Measurements from ENCODE around the gene TMEM109. TPM values are rescaled to one million over a fixed set of nuclear protein-coding genes. Genes with fewer than 3 reads are reported as not detected.

The TMEM109 gene
- total RNA-seq, 2 experiments from 2014 or later: 106 to 121 TPM

DNA sequence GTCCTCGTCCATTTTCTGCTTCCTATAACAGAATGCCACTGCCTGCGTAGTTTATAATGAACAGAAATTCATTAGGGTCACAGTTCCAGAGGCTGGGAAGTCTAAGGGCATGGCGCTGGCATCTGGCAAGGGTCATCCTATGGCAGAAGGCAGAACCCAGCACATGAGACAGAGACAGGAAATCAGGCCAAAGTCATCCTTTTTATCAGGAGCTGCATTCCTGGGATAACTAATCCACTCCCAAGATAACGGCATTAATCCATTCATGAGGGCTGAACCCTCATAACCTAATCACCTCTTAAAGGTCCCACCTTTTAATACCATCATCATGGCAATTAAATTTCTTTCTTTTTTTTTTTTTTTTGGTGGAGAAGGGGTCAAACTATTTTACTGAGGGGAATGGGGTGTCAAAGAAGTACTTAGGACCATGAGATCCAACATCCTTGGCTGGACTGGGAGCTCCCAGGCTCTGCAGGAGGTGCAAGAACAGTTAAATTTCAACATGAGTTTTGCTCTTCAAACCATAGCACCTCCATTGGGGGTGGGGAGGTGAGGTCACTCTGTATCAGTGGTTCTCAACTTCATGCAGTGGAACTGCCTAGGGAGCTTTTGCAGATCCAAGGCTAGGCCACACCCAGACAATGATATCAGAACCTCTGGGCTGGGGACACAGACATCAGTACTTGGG is 4.4 kb downstream of the TMEM109 start:
- no peak for DNase-seq
- ATAC-seq: no peak
- H3K27me3 Mint-ChIP-seq: peaks cover 3% of the 10 kb centered on the region
- H3K27ac Mint-ChIP-seq: no peak overlapping the region
- peaks cover 36% of the 10 kb centered on the region for H3K36me3 Mint-ChIP-seq
- H3K4me1 Mint-ChIP-seq: peaks cover 18% of the 10 kb centered on the region
- CTCF ChIA-PET: interaction anchor here (0.7 to 1.1 kb wide), 5 partner anchors 12 to 352 kb away, joined by 3 to 5 read pairs (median 4); partner anchors contain the start of gene PRPF19
- no peaks in the 10 kb centered on the region for H3K9me3 Mint-ChIP-seq (ENCODE audit: low read depth)
- H3K4me3 Mint-ChIP-seq: no peak overlapping the region

GRCh38 chr11:60918939-60919265 is 4.9 kb downstream of the TMEM109 start:
- Mint-ChIP-seq H3K4me1 (peaks cover 16% of the 10 kb centered on the region), H3K36me3 (peaks cover 38% of the 10 kb centered on the region), H3K27me3 (peaks cover 4% of the 10 kb centered on the region), H3K4me3 (no peak overlapping the region), H3K27ac (no peak overlapping the region), H3K9me3 (ENCODE audit: low read depth) (no peaks in the 10 kb centered on the region)
- ATAC-seq (no peak), DNase-seq (no peak)
- CTCF ChIA-PET: interaction anchor here (0.7 to 1.0 kb wide), 4 partner anchors 20 to 352 kb away, joined by 3 to 5 read pairs (median 4); no protein-coding TSS in a partner anchor

DNA sequence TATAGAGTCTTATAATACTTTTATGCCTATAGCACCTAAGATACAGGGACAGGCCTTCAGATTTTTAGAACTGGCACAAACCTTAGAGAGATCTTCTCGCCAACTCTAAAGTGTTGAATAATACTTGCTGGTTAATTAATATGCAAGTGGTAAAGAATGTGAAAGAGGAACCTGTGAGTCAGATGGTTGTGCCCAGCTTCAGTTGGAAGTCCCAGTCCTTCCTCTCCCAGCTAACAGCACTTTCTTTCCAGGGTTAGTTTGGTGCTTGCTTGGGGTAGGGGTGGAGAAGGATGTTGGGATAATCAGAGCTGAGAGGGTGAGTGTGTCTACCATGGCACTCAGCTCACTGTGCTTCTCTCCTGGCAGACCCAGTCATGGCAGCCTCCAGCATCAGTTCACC is 5.4 kb downstream of the TMEM109 start:
- Mint-ChIP-seq H3K27ac (no peak overlapping the region), H3K27me3 (peaks cover 8% of the 10 kb centered on the region), H3K4me1 (peaks cover 17% of the 10 kb centered on the region), H3K4me3 (no peak overlapping the region), H3K9me3 (ENCODE audit: low read depth) (no peaks in the 10 kb centered on the region), H3K36me3 (peaks cover 36% of the 10 kb centered on the region)
- ATAC-seq (no peak), DNase-seq (no peak)
- CTCF ChIA-PET: interaction anchor here (0.8 to 1.6 kb wide), 4 partner anchors 20 to 351 kb away, joined by 3 to 4 read pairs (median 4); no protein-coding TSS in a partner anchor

DNA sequence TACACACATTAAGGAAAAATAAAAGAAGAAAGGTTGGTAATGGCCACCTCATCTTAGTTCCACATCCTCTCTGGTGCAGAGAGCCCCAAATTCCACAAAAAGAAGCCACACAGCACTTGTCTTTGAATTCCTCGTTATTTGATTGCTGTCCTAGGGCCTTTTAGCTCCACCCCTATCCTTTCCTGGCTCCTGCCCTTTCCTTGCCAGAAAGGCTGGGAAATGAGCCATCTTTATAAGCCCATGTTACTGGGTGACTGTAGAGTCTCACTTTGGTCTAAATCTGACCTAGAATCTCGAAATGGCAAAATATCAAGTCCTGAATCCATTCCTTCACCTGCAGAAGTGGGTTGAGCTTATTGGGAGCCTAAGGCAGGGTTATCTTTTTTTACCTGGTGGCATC is 6.0 kb downstream of the TMEM109 start:
- Mint-ChIP-seq H3K27ac (no peak overlapping the region), H3K4me1 (peaks cover 20% of the 10 kb centered on the region), H3K36me3 (peaks cover 36% of the 10 kb centered on the region), H3K9me3 (ENCODE audit: low read depth) (no peaks in the 10 kb centered on the region), H3K27me3 (peaks cover 9% of the 10 kb centered on the region), H3K4me3 (no peak overlapping the region)
- CTCF ChIA-PET: interaction anchor here (1.6 kb wide), 1 partner anchor 267 kb away, joined by 4 read pairs; no protein-coding TSS in a partner anchor
- ATAC-seq: no peak
- DNase-seq: no peak

GRCh38 chr11:60921259-60921658 is 7.3 kb downstream of the TMEM109 start:
- no peak for ATAC-seq
- peaks cover 19% of the 10 kb centered on the region for H3K4me1 Mint-ChIP-seq
- H3K36me3 Mint-ChIP-seq: peaks cover 34% of the 10 kb centered on the region
- no peak overlapping the region for H3K27ac Mint-ChIP-seq
- CTCF ChIA-PET: no interaction called here
- H3K27me3 Mint-ChIP-seq: peaks cover 22% of the 10 kb centered on the region
- no peak for DNase-seq
- no peaks in the 10 kb centered on the region for H3K9me3 Mint-ChIP-seq (ENCODE audit: low read depth)
- H3K4me3 Mint-ChIP-seq: no peak overlapping the region

DNA sequence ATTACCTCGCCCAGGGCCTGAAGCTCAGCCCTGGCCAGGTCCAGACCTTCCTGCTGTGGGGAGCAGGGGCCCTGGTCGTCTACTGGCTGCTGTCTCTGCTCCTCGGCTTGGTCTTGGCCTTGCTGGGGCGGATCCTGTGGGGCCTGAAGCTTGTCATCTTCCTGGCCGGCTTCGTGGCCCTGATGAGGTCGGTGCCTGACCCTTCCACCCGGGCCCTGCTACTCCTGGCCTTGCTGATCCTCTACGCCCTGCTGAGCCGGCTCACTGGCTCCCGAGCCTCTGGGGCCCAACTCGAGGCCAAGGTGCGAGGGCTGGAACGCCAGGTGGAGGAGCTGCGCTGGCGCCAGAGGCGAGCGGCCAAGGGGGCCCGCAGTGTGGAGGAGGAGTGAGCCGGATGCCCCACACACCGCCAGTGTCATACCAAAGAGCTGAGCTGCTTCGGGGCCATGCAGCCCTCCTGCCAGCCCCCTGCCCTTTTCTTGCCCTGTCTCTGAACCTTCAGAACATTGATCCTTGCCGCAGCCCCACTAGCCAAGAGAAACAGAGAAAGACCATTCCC is 7.9 kb downstream of the TMEM109 start:
- ATAC-seq: no peak
- DNase-seq: no peak
- CTCF ChIA-PET: no interaction called here
- no peak overlapping the region for H3K4me3 Mint-ChIP-seq
- H3K27me3 Mint-ChIP-seq: peaks cover 28% of the 10 kb centered on the region
- no peaks in the 10 kb centered on the region for H3K9me3 Mint-ChIP-seq (ENCODE audit: low read depth)
- no peak overlapping the region for H3K27ac Mint-ChIP-seq
- H3K36me3 Mint-ChIP-seq: peaks cover 34% of the 10 kb centered on the region
- H3K4me1 Mint-ChIP-seq: peaks cover 15% of the 10 kb centered on the region

DNA sequence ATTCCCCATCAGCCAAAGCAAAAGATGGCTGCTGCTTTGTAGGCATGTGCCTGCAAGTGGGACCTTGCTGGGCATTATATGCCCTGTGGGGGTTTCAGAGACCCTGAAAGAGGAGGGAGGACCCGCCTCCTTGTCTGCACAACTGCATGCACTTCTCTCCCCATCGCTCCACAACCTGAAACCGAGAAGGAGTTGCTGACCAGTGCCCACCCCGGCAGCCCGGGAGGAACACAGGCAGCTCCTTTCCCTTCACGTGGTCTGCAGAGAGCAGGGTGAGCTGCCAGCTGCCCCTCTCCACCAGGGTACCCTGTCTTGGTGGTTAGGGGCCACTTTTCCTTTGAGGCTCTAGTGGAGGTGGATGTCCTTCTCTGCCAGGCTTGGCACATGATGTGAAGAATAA is 8.9 kb downstream of the TMEM109 start:
- H3K27me3 Mint-ChIP-seq: peaks cover 32% of the 10 kb centered on the region
- no peak overlapping the region for H3K4me3 Mint-ChIP-seq
- H3K27ac Mint-ChIP-seq: no peak overlapping the region
- no peaks in the 10 kb centered on the region for H3K9me3 Mint-ChIP-seq (ENCODE audit: low read depth)
- H3K36me3 Mint-ChIP-seq: peaks cover 32% of the 10 kb centered on the region
- CTCF ChIA-PET: no interaction called here
- DNase-seq (no peak), ATAC-seq (no peak)
- peaks cover 12% of the 10 kb centered on the region for H3K4me1 Mint-ChIP-seq

- peaks cover 32% of the 10 kb centered on the region for H3K36me3 Mint-ChIP-seq
- CTCF ChIA-PET: interaction anchor here (0.9 to 1.1 kb wide), 3 partner anchors 8 to 92 kb away, joined by 3 to 4 read pairs (median 3); no protein-coding TSS in a partner anchor
- H3K4me1 Mint-ChIP-seq: peaks cover 12% of the 10 kb centered on the region
- no peak overlapping the region for H3K4me3 Mint-ChIP-seq
- H3K27me3 Mint-ChIP-seq: peaks cover 32% of the 10 kb centered on the region
- no peaks in the 10 kb centered on the region for H3K9me3 Mint-ChIP-seq (ENCODE audit: low read depth)
- DNase-seq (no peak), ATAC-seq (no peak)
- H3K27ac Mint-ChIP-seq: no peak overlapping the region
Observed at GRCh38 chr11:60923326-60923725, 9.4 kb downstream of the TMEM109 start.

GRCh38 chr11:60923800-60924109 is 9.8 kb downstream of the TMEM109 start:
- Mint-ChIP-seq H3K27me3 (peaks cover 32% of the 10 kb centered on the region), H3K36me3 (peaks cover 32% of the 10 kb centered on the region), H3K27ac (no peak overlapping the region), H3K4me3 (peak overlapping the region; percentile 21), H3K9me3 (ENCODE audit: low read depth) (no peaks in the 10 kb centered on the region), H3K4me1 (peaks cover 12% of the 10 kb centered on the region)
- no peak for ATAC-seq
- CTCF ChIA-PET: interaction anchor here (0.9 to 1.1 kb wide), 3 partner anchors 8 to 93 kb away, joined by 3 to 4 read pairs (median 3); no protein-coding TSS in a partner anchor
- no peak for DNase-seq

- Mint-ChIP-seq H3K4me1 (peaks cover 12% of the 10 kb centered on the region), H3K36me3 (peaks cover 31% of the 10 kb centered on the region), H3K27me3 (peaks cover 33% of the 10 kb centered on the region), H3K4me3 (peak within 1 kb of the TSS; percentile 21), H3K9me3 (ENCODE audit: low read depth) (no peaks in the 10 kb centered on the region), H3K27ac (no peak within 1 kb of the TSS)
- ATAC-seq: peak; percentile 54
- CTCF ChIA-PET: interaction anchor here (0.9 to 1.1 kb wide), 3 partner anchors 9 to 93 kb away, joined by 3 to 4 read pairs (median 3); no protein-coding TSS in a partner anchor
- DNase-seq: no peak
Observed at GRCh38 chr11:60924110-60924905, 10.3 kb downstream of the TMEM109 start, which contains the start of gene TMEM132A. TSS of gene TMEM132A (plus strand) at chr11:60924460. CDS start at chr11:60924634, 174 bp downstream.

- DNase-seq (no peak), ATAC-seq (peak; percentile 27)
- peaks cover 41% of the 10 kb centered on the region for H3K27me3 Mint-ChIP-seq
- CTCF ChIA-PET: no interaction called here
- peak overlapping the region; percentile 15 for H3K4me3 Mint-ChIP-seq
- H3K4me1 Mint-ChIP-seq: peaks cover 12% of the 10 kb centered on the region
- no peaks in the 10 kb centered on the region for H3K9me3 Mint-ChIP-seq (ENCODE audit: low read depth)
- no peak overlapping the region for H3K27ac Mint-ChIP-seq
- H3K36me3 Mint-ChIP-seq: peaks cover 23% of the 10 kb centered on the region
Observed at GRCh38 chr11:60924906-60925853, 11.2 kb downstream of the TMEM109 start.

GRCh38 chr11:60925868-60926267 is 11.9 kb downstream of the TMEM109 start:
- Mint-ChIP-seq H3K27me3 (peaks cover 44% of the 10 kb centered on the region), H3K27ac (no peak overlapping the region), H3K9me3 (ENCODE audit: low read depth) (no peaks in the 10 kb centered on the region), H3K4me3 (no peak overlapping the region), H3K4me1 (peaks cover 12% of the 10 kb centered on the region), H3K36me3 (peaks cover 17% of the 10 kb centered on the region)
- no peak for DNase-seq
- ATAC-seq: no peak
- CTCF ChIA-PET: no interaction called here

- CTCF ChIA-PET: no interaction called here
- H3K27me3 Mint-ChIP-seq: peaks cover 47% of the 10 kb centered on the region
- H3K9me3 Mint-ChIP-seq (ENCODE audit: low read depth): no peaks in the 10 kb centered on the region
- ATAC-seq (no peak), DNase-seq (no peak)
- no peak overlapping the region for H3K27ac Mint-ChIP-seq
- H3K4me1 Mint-ChIP-seq: peaks cover 12% of the 10 kb centered on the region
- H3K36me3 Mint-ChIP-seq: peaks cover 12% of the 10 kb centered on the region
- H3K4me3 Mint-ChIP-seq: no peak overlapping the region
Observed at GRCh38 chr11:60926500-60926899, 12.5 kb downstream of the TMEM109 start.
